OCI-LY3 (cell line): ENCODE measurements around the gene RASL10A.

Source experiments
- EZH2phosphoT487 ChIP-seq: fragments of 200-600 bp; shearing (Covaris generic); IDR thresholded peaks from 2 replicates; pipeline ENCODE4 v1.6.1; 2018; ENCODE audit warnings: antibody characterized with exemption, mixed run types, low read depth
- TF ChIP-seq, protein P1 (sequence below): fragments of 200-600, 300-600 bp; sonication (generic); IDR thresholded peaks from 2 replicates; pipeline ENCODE4 v1.5.1; 2014; ENCODE audit warnings: antibody characterized with exemption, low read length, low read depth

DNA sequence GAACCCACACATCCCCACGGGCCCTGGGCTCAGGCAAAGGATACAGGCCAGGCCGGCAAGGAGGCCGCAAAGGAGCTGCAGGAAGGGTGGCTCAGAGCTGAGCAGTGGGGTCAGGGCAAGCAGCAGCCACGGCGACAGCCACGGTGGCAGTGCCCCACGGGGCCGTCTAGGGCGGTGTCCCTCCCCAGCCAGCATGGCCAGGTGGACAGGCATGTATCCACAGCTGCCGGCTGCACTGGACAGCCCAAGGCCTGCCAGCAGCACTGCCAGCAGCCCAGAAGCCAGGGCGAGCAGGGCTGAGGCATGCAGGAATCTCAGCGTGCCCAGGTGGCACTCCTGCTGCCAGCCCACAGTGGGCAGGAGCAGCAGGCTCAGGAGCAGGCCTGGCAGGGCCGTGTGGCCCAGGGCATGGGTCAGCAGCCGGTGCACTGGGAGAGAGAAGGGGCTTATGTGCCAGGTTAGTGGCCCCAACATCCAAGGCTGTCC is 51.7 kb downstream of the RASL10A start:
- TF ChIP-seq, protein P1, sequence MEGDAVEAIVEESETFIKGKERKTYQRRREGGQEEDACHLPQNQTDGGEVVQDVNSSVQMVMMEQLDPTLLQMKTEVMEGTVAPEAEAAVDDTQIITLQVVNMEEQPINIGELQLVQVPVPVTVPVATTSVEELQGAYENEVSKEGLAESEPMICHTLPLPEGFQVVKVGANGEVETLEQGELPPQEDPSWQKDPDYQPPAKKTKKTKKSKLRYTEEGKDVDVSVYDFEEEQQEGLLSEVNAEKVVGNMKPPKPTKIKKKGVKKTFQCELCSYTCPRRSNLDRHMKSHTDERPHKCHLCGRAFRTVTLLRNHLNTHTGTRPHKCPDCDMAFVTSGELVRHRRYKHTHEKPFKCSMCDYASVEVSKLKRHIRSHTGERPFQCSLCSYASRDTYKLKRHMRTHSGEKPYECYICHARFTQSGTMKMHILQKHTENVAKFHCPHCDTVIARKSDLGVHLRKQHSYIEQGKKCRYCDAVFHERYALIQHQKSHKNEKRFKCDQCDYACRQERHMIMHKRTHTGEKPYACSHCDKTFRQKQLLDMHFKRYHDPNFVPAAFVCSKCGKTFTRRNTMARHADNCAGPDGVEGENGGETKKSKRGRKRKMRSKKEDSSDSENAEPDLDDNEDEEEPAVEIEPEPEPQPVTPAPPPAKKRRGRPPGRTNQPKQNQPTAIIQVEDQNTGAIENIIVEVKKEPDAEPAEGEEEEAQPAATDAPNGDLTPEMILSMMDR, result no peak
- TF ChIP-seq EZH2phosphoT487, result no peak
